SK-N-SH treated with all-trans-retinoic acid at 6 μM for 48 hours (cell line): ENCODE results near the gene TMEM120B.
A peak's percentile ranks its signal among the peaks of the same experiment; 100 is the strongest.

Experiments
- ATAC-seq: fragments of 200-7000 bp; cut with Tn5 transposase; 3 replicates; pipeline ENCODE4 v1.9.1; 2020; ENCODE audit warnings: mild to moderate bottlenecking, moderate library complexity
- BACH2 ChIP-seq: fragments of 250-450 bp; sonication (Bioruptor Pico); IDR thresholded peaks from 2 replicates; pipeline ENCODE4 v1.9.0; 2021; ENCODE audit warnings: mild to moderate bottlenecking, borderline replicate concordance
- CREB5 ChIP-seq: fragments of 250-450 bp; sonication (Bioruptor Pico); IDR thresholded peaks from 2 replicates; pipeline ENCODE4 v1.5.1; 2020; ENCODE audit warnings: low read depth, mild to moderate bottlenecking, moderate library complexity
- ESRRG ChIP-seq: fragments of 250-450 bp; sonication (Bioruptor Pico); IDR thresholded peaks from 2 replicates; pipeline ENCODE4 v1.6.1; 2021; ENCODE audit warnings: mild to moderate bottlenecking
- ISL1 ChIP-seq: fragments of 250-450 bp; sonication (Bioruptor Pico); IDR thresholded peaks from 2 replicates; pipeline ENCODE4 v2.1.2; 2022; ENCODE audit warnings: mild to moderate bottlenecking, moderate library complexity
- OSR1 ChIP-seq: fragments of 250-450 bp; sonication (Bioruptor Pico); IDR thresholded peaks from 2 replicates; pipeline ENCODE4 v1.8.0; 2022; ENCODE audit warnings: moderate library complexity, mild to moderate bottlenecking, inconsistent platforms
- PPARA ChIP-seq: fragments of 250-450 bp; sonication (Bioruptor Pico); IDR thresholded peaks from 2 replicates; pipeline ENCODE4 v1.5.0; 2020; ENCODE audit warnings: mild to moderate bottlenecking, borderline replicate concordance
- RARB ChIP-seq: fragments of 250-450 bp; sonication (Bioruptor Pico); IDR thresholded peaks from 2 replicates; pipeline ENCODE4 v1.8.0; 2021; ENCODE audit warnings: mild to moderate bottlenecking, moderate library complexity
- SNAI2 ChIP-seq: fragments of 250-450 bp; sonication (Bioruptor Pico); IDR thresholded peaks from 2 replicates; pipeline ENCODE4 v1.5.0; 2020; ENCODE audit warnings: mild to moderate bottlenecking, moderate library complexity
- TCF4 ChIP-seq: fragments of 250-450 bp; sonication (Bioruptor Pico); IDR thresholded peaks from 2 replicates; pipeline ENCODE4 v1.8.0; 2021; ENCODE audit warnings: mild to moderate bottlenecking, moderate library complexity, borderline replicate concordance
- TOX ChIP-seq: fragments of 250-450 bp; sonication (Bioruptor Pico); IDR thresholded peaks from 2 replicates; pipeline ENCODE4 v1.8.0; 2021; ENCODE audit warnings: mild to moderate bottlenecking, moderate library complexity, borderline replicate concordance
- ZC3H10 ChIP-seq: fragments of 250-450 bp; sonication (Bioruptor Pico); IDR thresholded peaks from 2 replicates; pipeline ENCODE4 v1.5.1; 2021; ENCODE audit warnings: mild to moderate bottlenecking, moderate library complexity
- ZFP30 ChIP-seq: fragments of 450-650 bp; formaldehyde crosslinking; IDR thresholded peaks from 2 replicates; pipeline ENCODE4 v1.5.0; 2022; ENCODE audit warnings: mild to moderate bottlenecking, moderate library complexity
- ZNF565 ChIP-seq: fragments of 450-650 bp; formaldehyde crosslinking; conservative IDR thresholded peaks from 2 replicates; pipeline ENCODE4 v1.5.0; 2020; ENCODE audit warnings: low read depth, mild to moderate bottlenecking, moderate library complexity
- ZNF8 ChIP-seq: fragments of 450-650 bp; formaldehyde crosslinking; IDR thresholded peaks from 2 replicates; pipeline ENCODE4 v1.5.0; 2020; ENCODE audit warnings: mild to moderate bottlenecking, moderate library complexity
- TF ChIP-seq, protein P1 (sequence below): fragments of 250-450 bp; sonication (Bioruptor Pico); IDR thresholded peaks from 2 replicates; pipeline ENCODE4 v1.5.1; 2021; ENCODE audit warnings: mild to moderate bottlenecking, moderate library complexity
- TF ChIP-seq, protein P2 (sequence below): fragments of 250-450 bp; sonication (Bioruptor Pico); IDR thresholded peaks from 2 replicates; pipeline ENCODE4 v1.8.0; 2020; ENCODE audit warnings: mild to moderate bottlenecking, moderate library complexity, borderline replicate concordance
- TF ChIP-seq, protein P3 (sequence below): fragments of 250-450 bp; sonication (Bioruptor Pico); IDR thresholded peaks from 2 replicates; pipeline ENCODE4 v1.5.0; 2020; ENCODE audit warnings: mild to moderate bottlenecking, moderate library complexity
- TF ChIP-seq, protein P4 (sequence below): fragments of 250-450 bp; sonication (Bioruptor Pico); IDR thresholded peaks from 2 replicates; pipeline ENCODE4 v1.8.0; 2021; ENCODE audit warnings: low read depth, mild to moderate bottlenecking, moderate library complexity, borderline replicate concordance

The TMEM120B gene

GRCh38 chr12:121775501-121775900 is 62.9 kb downstream of the TMEM120B start:
- ATAC-seq = no peak
- no peak for TF ChIP-seq BACH2 (CRISPR knock-in tag)
- no peak for TF ChIP-seq ZNF8 (CRISPR knock-in tag)
- TF ChIP-seq ISL1 = no peak
- TF ChIP-seq, all 23 proteins: peak for 0

DNA sequence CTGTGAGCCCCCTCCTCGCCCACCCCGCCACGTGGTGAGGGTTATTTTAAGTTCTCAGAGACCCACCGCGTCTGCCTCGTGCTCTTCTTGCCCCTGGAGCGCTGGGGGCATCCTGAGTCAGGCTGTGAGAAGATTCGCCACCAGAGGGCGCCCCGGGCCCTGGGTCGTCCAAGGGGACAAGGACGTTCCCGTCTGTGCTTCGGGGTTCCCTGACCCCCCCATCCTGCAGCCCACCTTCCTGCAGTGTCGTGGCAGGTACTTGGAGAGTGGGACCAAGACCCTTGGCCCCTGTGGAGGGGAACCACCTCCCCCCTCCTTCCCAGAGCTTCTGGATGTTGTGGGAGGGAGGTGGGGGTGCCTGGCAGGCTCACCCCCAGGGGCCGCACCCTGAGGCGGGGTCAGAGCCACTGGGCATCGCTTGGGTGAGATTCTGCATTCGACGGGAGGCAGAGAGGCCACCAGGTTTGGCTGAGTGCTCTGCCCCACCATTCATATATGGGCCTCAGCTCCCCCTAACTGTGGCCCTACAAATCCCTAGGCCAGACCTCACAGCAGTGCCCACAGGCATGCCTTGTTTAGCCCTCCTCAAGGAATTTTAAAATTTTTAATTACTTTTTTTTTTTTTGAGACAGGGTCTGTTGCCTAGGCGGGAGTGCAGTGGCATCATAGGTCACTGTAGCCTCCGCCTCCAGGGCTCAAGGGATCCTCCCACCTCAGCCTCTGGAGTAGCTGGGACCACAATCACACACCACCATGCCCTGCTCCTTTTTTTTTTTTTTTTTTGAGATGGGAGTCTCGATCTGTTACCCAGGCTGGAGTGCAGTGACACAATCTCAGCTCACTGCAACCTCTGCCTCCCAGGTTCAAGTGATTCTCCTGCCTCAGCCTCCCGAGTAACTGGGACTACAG is 63.9 kb downstream of the TMEM120B start:
- TF ChIP-seq, protein P1, sequence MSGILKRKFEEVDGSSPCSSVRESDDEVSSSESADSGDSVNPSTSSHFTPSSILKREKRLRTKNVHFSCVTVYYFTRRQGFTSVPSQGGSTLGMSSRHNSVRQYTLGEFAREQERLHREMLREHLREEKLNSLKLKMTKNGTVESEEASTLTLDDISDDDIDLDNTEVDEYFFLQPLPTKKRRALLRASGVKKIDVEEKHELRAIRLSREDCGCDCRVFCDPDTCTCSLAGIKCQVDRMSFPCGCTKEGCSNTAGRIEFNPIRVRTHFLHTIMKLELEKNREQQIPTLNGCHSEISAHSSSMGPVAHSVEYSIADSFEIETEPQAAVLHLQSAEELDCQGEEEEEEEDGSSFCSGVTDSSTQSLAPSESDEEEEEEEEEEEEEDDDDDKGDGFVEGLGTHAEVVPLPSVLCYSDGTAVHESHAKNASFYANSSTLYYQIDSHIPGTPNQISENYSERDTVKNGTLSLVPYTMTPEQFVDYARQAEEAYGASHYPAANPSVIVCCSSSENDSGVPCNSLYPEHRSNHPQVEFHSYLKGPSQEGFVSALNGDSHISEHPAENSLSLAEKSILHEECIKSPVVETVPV = no peak
- TF ChIP-seq CREB5 (CRISPR knock-in tag) (no peak), ZNF565 (no peak), ESRRG (CRISPR knock-in tag) (no peak), BACH2 (CRISPR knock-in tag) (no peak), RARB (CRISPR knock-in tag) (no peak), OSR1 (CRISPR knock-in tag) (no peak), PPARA (CRISPR knock-in tag) (no peak), TCF4 (CRISPR knock-in tag) (no peak), ZC3H10 (no peak)
- TF ChIP-seq, protein P2, sequence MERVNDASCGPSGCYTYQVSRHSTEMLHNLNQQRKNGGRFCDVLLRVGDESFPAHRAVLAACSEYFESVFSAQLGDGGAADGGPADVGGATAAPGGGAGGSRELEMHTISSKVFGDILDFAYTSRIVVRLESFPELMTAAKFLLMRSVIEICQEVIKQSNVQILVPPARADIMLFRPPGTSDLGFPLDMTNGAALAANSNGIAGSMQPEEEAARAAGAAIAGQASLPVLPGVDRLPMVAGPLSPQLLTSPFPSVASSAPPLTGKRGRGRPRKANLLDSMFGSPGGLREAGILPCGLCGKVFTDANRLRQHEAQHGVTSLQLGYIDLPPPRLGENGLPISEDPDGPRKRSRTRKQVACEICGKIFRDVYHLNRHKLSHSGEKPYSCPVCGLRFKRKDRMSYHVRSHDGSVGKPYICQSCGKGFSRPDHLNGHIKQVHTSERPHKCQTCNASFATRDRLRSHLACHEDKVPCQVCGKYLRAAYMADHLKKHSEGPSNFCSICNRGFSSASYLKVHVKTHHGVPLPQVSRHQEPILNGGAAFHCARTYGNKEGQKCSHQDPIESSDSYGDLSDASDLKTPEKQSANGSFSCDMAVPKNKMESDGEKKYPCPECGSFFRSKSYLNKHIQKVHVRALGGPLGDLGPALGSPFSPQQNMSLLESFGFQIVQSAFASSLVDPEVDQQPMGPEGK = no peak
- TF ChIP-seq, protein P3, sequence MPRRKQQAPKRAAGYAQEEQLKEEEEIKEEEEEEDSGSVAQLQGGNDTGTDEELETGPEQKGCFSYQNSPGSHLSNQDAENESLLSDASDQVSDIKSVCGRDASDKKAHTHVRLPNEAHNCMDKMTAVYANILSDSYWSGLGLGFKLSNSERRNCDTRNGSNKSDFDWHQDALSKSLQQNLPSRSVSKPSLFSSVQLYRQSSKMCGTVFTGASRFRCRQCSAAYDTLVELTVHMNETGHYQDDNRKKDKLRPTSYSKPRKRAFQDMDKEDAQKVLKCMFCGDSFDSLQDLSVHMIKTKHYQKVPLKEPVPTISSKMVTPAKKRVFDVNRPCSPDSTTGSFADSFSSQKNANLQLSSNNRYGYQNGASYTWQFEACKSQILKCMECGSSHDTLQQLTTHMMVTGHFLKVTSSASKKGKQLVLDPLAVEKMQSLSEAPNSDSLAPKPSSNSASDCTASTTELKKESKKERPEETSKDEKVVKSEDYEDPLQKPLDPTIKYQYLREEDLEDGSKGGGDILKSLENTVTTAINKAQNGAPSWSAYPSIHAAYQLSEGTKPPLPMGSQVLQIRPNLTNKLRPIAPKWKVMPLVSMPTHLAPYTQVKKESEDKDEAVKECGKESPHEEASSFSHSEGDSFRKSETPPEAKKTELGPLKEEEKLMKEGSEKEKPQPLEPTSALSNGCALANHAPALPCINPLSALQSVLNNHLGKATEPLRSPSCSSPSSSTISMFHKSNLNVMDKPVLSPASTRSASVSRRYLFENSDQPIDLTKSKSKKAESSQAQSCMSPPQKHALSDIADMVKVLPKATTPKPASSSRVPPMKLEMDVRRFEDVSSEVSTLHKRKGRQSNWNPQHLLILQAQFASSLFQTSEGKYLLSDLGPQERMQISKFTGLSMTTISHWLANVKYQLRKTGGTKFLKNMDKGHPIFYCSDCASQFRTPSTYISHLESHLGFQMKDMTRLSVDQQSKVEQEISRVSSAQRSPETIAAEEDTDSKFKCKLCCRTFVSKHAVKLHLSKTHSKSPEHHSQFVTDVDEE (CRISPR knock-in tag) = no peak
- ATAC-seq = peak; percentile 79

DNA sequence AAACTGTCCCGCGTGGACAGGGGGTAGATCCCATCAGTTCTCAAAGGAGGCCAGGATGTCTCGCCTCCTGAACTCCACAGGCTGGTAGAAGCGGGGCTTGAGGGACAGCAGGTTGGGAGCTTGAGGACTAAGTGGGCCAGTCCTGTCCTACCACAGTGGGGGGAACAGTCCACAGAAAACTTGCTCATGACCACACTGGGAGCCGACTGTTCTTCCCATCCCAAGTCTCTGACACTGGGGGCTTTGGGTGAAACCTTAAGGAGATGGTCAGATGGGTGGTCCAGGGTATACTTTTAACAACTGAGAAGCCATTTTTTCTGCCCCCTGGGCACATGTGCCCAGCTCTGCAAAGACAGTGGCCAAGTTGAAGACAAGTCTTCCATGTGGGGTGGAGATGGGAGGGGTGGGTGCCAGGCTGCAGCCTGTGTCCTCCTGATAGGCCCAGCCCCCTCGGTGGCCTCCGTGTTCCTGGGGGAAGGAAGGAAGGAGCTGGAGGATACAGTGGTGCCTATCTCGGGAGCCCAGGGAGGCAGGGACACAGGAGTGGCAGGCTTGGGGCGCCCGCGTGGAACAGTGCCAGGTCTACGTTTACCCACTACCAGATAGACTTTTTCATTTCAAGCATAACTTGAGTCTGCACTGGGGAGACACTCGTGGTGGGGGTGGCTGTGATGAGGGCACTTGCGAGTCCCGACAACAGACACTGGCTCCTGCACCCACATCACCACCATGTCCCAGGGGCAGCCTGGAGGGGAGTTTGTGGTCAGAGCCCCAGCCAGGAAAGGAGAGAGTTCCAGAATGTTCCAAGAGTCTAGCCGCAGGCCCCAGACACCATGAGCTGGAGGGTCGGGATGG is 66.2 kb downstream of the TMEM120B start:
- ATAC-seq = no peak
- TF ChIP-seq, protein P4, sequence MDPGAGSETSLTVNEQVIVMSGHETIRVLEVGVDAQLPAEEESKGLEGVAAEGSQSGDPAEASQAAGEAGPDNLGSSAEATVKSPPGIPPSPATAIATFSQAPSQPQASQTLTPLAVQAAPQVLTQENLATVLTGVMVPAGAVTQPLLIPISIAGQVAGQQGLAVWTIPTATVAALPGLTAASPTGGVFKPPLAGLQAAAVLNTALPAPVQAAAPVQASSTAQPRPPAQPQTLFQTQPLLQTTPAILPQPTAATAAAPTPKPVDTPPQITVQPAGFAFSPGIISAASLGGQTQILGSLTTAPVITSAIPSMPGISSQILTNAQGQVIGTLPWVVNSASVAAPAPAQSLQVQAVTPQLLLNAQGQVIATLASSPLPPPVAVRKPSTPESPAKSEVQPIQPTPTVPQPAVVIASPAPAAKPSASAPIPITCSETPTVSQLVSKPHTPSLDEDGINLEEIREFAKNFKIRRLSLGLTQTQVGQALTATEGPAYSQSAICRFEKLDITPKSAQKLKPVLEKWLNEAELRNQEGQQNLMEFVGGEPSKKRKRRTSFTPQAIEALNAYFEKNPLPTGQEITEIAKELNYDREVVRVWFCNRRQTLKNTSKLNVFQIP (CRISPR knock-in tag) = no peak
- TF ChIP-seq ESRRG (CRISPR knock-in tag) = no peak
- TF ChIP-seq RARB (CRISPR knock-in tag) = no peak
- TF ChIP-seq PPARA (CRISPR knock-in tag) = no peak
- TF ChIP-seq BACH2 (CRISPR knock-in tag) = no peak
- TF ChIP-seq TOX (CRISPR knock-in tag) = no peak
- TF ChIP-seq OSR1 (CRISPR knock-in tag) = no peak
- no peak for TF ChIP-seq ZC3H10
- TF ChIP-seq, protein P3 (CRISPR knock-in tag) = no peak
- TF ChIP-seq, protein P1 = no peak
- TF ChIP-seq ZFP30 (CRISPR knock-in tag) = no peak
- no peak for TF ChIP-seq ISL1
- no peak for TF ChIP-seq TCF4 (CRISPR knock-in tag)
- no peak for TF ChIP-seq SNAI2 (CRISPR knock-in tag)
